Neural progenitor cell (in vitro differentiated cells): ENCODE data around the gene DLL1. TPM values are rescaled to one million over a fixed set of nuclear protein-coding genes. Genes with fewer than 3 reads are reported as not detected.

Experiments used
- DNase-seq: peaks from one replicate; pipeline ENCODE4 v3.0.0-alpha.2; 2016; ENCODE audit warnings: low spot score
- H2AFZ ChIP-seq: fragments of 200-600 bp; sonication (generic); replicated peaks from 2 replicates; pipeline ENCODE4 v1.6.1; 2016; ENCODE audit warnings: antibody characterized with exemption
- H3F3A ChIP-seq: fragments of 200-600 bp; sonication (generic); 2 replicates; pipeline ENCODE4 v1.6.1; 2016; ENCODE audit warnings: antibody characterized with exemption, low read depth
- H3K27ac ChIP-seq: fragments of 200-600 bp; sonication (generic); 2 replicates; pipeline ENCODE4 v1.5.1; 2016; ENCODE audit warnings: mild to moderate bottlenecking
- H3K27me3 ChIP-seq: fragments of 200-600 bp; sonication (generic); 2 replicates; pipeline ENCODE4 v1.6.1; 2016; ENCODE audit warnings: mild to moderate bottlenecking, moderate library complexity
- H3K36me3 ChIP-seq: fragments of 200-600 bp; sonication (generic); 2 replicates; pipeline ENCODE4 v1.5.1; 2016
- H3K4me1 ChIP-seq: fragments of 200-600 bp; sonication (generic); 2 replicates; pipeline ENCODE4 v1.6.1; 2016; ENCODE audit warnings: mixed run types
- H3K4me2 ChIP-seq: fragments of 200-600 bp; sonication (generic); 2 replicates; pipeline ENCODE4 v1.6.1; 2016
- H3K4me3 ChIP-seq: fragments of 200-600 bp; sonication (generic); 2 replicates; pipeline ENCODE4 v1.5.1; 2016
- H3K79me2 ChIP-seq: fragments of 200-600 bp; sonication (generic); 2 replicates; pipeline ENCODE4 v1.6.1; 2016; ENCODE audit warnings: low read depth
- H3K9ac ChIP-seq: fragments of 200-600 bp; sonication (generic); 2 replicates; pipeline ENCODE4 v1.6.1; 2016
- H3K9me3 ChIP-seq: fragments of 200-600 bp; sonication (generic); 2 replicates; pipeline ENCODE4 v1.5.1; 2016; ENCODE audit warnings: low read depth
- H4K20me1 ChIP-seq: fragments of 200-600 bp; sonication (generic); 2 replicates; pipeline ENCODE4 v1.6.1; 2016; ENCODE audit warnings: low read depth
- H3K27ac Mint-ChIP-seq: 3 replicates; pipeline ENCODE4 v1.8.0; 2021; ENCODE audit warnings: mixed read lengths
- H3K27me3 Mint-ChIP-seq: 2 replicates; pipeline ENCODE4 v1.8.0; 2022; ENCODE audit warnings: low read depth, mild to moderate bottlenecking, inconsistent platforms, moderate library complexity, mixed read lengths; ENCODE audit not compliant: insufficient read depth
- H3K36me3 Mint-ChIP-seq: 3 replicates; pipeline ENCODE4 v1.8.0; 2021; ENCODE audit warnings: mixed read lengths
- H3K4me1 Mint-ChIP-seq: 3 replicates; pipeline ENCODE4 v1.8.0; 2021; ENCODE audit warnings: mixed read lengths
- H3K4me3 Mint-ChIP-seq: 3 replicates; pipeline ENCODE4 v1.8.0; 2021; ENCODE audit warnings: mild to moderate bottlenecking, moderate library complexity, mixed read lengths
- H3K9me3 Mint-ChIP-seq: 3 replicates; pipeline ENCODE4 v1.8.0; 2020; ENCODE audit warnings: mixed read lengths
- EZH2 ChIP-seq: fragments of 200-600 bp; sonication (generic); IDR thresholded peaks from 2 replicates; pipeline ENCODE4 v1.6.1; 2017; ENCODE audit warnings: antibody characterized with exemption, mild to moderate bottlenecking, moderate library complexity
- EZH2phosphoT487 ChIP-seq: fragments of 200-600 bp; sonication (generic); IDR thresholded peaks from 2 replicates; pipeline ENCODE4 v1.6.1; 2017; ENCODE audit warnings: antibody characterized with exemption
- total RNA-seq: library from RNA; depleted of rRNA; stranded (reverse); fragments of >200 nt; gene quantifications from 2 replicates; pipeline ENCODE4 v1.2.3, GENCODE V29; 2015; ENCODE audit warnings: low replicate concordance
- TF ChIP-seq, protein P1 (sequence below): fragments of 200-600 bp; sonication (generic); IDR thresholded peaks from 2 replicates; pipeline ENCODE4 v1.5.1; 2017; ENCODE audit warnings: antibody characterized with exemption, mild to moderate bottlenecking

The DLL1 gene
- total RNA-seq, 1 donor from 2014 or later = 35.9 TPM

DNA sequence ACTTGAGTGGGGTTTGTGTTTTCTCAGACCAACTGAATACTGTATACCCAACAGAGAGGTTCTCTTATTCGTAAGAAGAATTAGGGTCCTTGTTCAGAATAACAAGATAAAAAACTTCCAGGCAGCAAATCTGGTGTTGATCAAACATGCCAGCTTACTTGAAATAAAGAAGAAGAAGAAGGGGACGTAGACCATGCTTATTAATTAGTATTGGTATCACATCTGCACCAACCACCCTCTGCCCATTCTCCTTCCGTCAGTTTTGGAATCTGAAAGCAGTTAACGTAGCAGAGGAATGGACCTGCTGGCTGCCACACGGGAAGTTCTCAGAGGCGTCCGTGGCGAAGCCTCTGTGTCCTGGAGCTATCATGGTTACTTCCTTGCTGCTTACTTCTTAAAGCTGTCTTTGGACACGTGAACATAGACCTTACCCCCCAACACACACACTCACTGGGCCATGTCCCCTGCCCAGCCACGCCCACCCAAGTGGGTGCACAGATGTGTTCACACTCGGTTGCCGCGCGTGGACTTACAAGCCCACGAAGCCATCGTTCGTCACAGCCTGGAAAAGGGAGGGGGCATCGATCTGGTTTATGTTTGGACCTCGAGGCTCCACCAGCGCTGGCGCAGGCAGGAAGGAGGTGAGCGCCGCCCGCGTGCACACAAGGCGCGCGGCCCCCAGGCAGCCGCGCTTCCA, 4.1 kb upstream of the DLL1 start:
- no peak overlapping the region for H3K27ac ChIP-seq
- H4K20me1 ChIP-seq = peaks cover 6% of the 10 kb centered on the region
- TF ChIP-seq, protein P1, sequence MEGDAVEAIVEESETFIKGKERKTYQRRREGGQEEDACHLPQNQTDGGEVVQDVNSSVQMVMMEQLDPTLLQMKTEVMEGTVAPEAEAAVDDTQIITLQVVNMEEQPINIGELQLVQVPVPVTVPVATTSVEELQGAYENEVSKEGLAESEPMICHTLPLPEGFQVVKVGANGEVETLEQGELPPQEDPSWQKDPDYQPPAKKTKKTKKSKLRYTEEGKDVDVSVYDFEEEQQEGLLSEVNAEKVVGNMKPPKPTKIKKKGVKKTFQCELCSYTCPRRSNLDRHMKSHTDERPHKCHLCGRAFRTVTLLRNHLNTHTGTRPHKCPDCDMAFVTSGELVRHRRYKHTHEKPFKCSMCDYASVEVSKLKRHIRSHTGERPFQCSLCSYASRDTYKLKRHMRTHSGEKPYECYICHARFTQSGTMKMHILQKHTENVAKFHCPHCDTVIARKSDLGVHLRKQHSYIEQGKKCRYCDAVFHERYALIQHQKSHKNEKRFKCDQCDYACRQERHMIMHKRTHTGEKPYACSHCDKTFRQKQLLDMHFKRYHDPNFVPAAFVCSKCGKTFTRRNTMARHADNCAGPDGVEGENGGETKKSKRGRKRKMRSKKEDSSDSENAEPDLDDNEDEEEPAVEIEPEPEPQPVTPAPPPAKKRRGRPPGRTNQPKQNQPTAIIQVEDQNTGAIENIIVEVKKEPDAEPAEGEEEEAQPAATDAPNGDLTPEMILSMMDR = no peak
- TF ChIP-seq EZH2 (no peak), EZH2phosphoT487 (no peak)
- peaks cover 85% of the 10 kb centered on the region for H3F3A ChIP-seq
- no peak for DNase-seq
- peaks cover 63% of the 10 kb centered on the region for H3K4me1 Mint-ChIP-seq
- H3K27me3 Mint-ChIP-seq = peaks cover 22% of the 10 kb centered on the region
- peak overlapping the region; percentile 96 for H3K4me3 Mint-ChIP-seq
- no peak overlapping the region for H2AFZ ChIP-seq
- H3K4me2 ChIP-seq = peak overlapping the region; percentile 100
- H3K36me3 ChIP-seq = no peaks in the 10 kb centered on the region
- peak overlapping the region; percentile 94 for H3K4me3 ChIP-seq
- H3K27me3 ChIP-seq = peaks cover 27% of the 10 kb centered on the region
- H3K9ac ChIP-seq = no peak overlapping the region
- peak overlapping the region; percentile 90 for H3K27ac Mint-ChIP-seq
- H3K79me2 ChIP-seq = peaks cover 7% of the 10 kb centered on the region
- peaks cover 64% of the 10 kb centered on the region for H3K4me1 ChIP-seq
- H3K36me3 Mint-ChIP-seq = peaks cover 3% of the 10 kb centered on the region
- H3K9me3 ChIP-seq = no peaks in the 10 kb centered on the region
- peaks cover 3% of the 10 kb centered on the region for H3K9me3 Mint-ChIP-seq

DNA sequence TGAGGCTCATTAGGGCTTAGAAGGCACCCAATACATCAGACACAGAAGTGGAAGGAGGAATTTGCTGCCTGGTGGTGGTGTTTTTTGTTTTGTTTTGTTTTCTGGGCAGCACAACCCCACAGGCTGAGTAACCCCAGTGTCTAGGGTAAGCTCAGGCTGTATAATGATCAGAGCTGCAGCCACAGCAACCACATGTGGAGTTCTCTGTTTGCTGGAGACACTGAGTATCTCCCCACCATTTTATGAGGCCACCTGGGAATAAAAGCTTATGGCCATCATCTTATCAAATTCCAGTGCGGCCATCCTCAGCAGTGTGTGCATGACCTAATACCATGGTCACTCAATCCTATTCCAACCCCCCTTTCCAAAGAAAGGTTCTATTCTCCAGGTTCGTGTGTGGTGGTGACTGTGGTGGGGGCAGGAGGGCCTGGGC, 3.4 kb upstream of the DLL1 start:
- Histone ChIP-seq H3K79me2 (peaks cover 13% of the 10 kb centered on the region), H3K9me3 (no peaks in the 10 kb centered on the region), H3K36me3 (no peaks in the 10 kb centered on the region), H3K27ac (peak overlapping the region; percentile 63), H3K4me1 (peaks cover 62% of the 10 kb centered on the region), H3K27me3 (peaks cover 32% of the 10 kb centered on the region), H3K4me2 (peak overlapping the region; percentile 100), H3F3A (peaks cover 87% of the 10 kb centered on the region), H4K20me1 (peaks cover 13% of the 10 kb centered on the region), H3K9ac (no peak overlapping the region), H2AFZ (no peak overlapping the region), H3K4me3 (peak overlapping the region; percentile 94)
- Mint-ChIP-seq H3K4me3 (peak overlapping the region; percentile 96), H3K36me3 (no peaks in the 10 kb centered on the region), H3K4me1 (peaks cover 56% of the 10 kb centered on the region), H3K9me3 (no peaks in the 10 kb centered on the region), H3K27ac (peak overlapping the region; percentile 88), H3K27me3 (peaks cover 22% of the 10 kb centered on the region)
- peak; percentile 47 for DNase-seq
- no peak for TF ChIP-seq EZH2
- TF ChIP-seq, protein P1 = no peak
- TF ChIP-seq EZH2phosphoT487 = no peak

DNA sequence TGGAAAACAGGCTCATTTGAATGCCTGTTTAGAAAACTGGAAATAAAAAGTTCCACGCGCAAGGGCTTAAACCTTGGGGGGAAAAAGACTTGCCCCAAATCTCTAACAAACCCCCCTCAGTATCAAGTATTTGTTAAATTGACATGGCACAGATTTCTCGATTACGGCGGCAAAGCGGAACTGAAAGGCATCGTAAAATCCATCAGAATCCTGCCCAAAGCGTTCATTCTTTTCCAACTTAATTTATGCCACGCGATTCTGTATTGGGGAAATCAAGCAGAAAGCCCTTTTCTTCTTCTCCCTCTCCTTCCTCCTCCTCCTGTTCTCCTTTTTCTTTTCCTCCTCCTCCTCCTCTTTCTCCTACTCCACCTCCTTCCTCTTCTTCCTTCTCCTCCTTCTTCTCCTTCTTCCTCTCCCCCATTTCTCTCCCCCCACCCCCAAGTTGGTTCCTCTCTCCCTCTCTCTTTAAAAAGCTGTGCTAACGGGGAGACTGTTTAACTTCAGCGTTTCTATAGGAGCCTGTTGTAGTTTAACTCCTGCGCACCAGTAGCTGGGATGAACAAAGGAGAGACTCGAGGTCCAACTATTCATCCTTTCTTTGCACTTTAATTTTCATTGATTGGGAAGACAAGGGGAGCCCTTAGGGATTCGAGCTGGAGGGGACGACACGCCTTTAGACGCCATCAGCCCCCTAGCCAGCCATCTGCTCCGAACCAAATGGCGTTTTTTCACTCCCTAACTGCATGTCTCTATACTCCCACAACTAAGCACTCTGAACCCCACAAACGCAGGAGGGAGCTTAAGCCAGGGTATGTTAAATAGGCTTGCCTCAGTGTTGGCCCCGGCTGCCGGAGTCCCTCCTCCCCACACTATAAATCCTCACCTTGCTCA, 2.7 kb upstream of the DLL1 start:
- Histone ChIP-seq H3K9ac (no peak overlapping the region), H3K79me2 (peaks cover 20% of the 10 kb centered on the region), H3K27me3 (peaks cover 39% of the 10 kb centered on the region), H2AFZ (no peak overlapping the region), H4K20me1 (peaks cover 20% of the 10 kb centered on the region), H3K4me1 (peaks cover 59% of the 10 kb centered on the region), H3K4me2 (peak overlapping the region; percentile 100), H3K4me3 (peak overlapping the region; percentile 94), H3F3A (peaks cover 83% of the 10 kb centered on the region), H3K27ac (peak overlapping the region; percentile 63), H3K9me3 (no peaks in the 10 kb centered on the region), H3K36me3 (no peaks in the 10 kb centered on the region)
- TF ChIP-seq EZH2phosphoT487 = no peak
- no peak for TF ChIP-seq EZH2
- TF ChIP-seq, protein P1 = no peak
- H3K4me3 Mint-ChIP-seq = peak overlapping the region; percentile 96
- peak; percentile 71 for DNase-seq
- peaks cover 26% of the 10 kb centered on the region for H3K27me3 Mint-ChIP-seq
- H3K9me3 Mint-ChIP-seq = no peaks in the 10 kb centered on the region
- peaks cover 54% of the 10 kb centered on the region for H3K4me1 Mint-ChIP-seq
- H3K36me3 Mint-ChIP-seq = peaks cover 4% of the 10 kb centered on the region
- H3K27ac Mint-ChIP-seq = peak overlapping the region; percentile 88
